Activated CD4-positive, CD25-positive, alpha-beta regulatory T cell treated with anti-CD3 and anti-CD28 coated beads, Interleukin-2, amount 50 U/mL, for 24 hours (primary cell): ENCODE results near the gene SFXN3.
"Not testable (repeated sequence)": the region's sequence is repeated elsewhere in the genome, so short reads cannot be mapped to it uniquely, and the experiment has no call there.

Source experiments
- ATAC-seq, 2 donors: fragments of 150-1000 bp; cut with Tn5 transposase; one replicate each; pipeline ENCODE4 v1.10.0; 2021; ENCODE audit warnings: mild to moderate bottlenecking in 1 of 2, moderate library complexity in 1 of 2

Gene SFXN3

DNA sequence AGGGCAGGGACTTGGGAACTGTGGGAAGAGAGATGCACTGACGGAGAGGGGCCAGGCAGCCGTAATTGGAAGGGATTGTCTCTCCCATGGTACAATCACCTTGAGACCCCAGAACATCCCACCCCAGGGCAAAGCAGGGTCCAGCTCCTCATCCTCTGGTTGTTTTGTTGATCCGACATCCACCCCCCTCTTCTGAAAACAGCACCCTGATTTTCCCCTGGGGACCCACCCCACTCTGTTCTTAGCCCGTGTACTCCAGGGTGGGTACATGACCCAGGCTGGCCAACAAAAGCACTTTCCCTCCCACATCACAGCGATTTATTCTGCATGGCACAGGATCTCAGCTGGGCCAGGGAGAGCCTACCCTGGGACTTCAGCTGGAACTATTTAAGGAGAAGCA is 14.2 kb upstream of the SFXN3 start:
- no peak for ATAC-seq

DNA sequence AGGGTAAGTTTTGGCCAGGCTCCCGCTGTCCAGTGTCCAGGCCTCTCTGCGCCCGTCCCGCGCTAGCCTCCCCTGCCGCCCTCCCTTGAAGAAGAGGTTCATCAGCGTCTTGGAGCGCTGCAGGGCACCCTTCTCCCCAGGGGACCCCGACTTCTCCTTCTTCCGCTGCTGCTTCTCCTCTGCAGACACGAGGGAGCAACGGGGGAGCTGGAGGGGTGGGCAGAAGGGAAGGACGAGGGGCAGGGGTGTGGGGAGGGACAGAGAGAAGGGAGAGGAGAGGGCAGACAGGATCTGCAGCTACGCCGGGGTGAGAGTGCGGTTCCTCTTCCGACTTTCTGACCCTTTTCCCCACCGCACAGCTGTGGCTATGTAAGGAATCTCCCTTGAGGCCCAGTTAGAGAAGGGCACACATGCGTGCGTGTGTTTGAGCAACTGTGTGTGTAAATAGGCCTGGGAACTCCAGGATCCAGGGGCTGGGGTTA is 12.9 kb upstream of the SFXN3 start:
- no peak for ATAC-seq

DNA sequence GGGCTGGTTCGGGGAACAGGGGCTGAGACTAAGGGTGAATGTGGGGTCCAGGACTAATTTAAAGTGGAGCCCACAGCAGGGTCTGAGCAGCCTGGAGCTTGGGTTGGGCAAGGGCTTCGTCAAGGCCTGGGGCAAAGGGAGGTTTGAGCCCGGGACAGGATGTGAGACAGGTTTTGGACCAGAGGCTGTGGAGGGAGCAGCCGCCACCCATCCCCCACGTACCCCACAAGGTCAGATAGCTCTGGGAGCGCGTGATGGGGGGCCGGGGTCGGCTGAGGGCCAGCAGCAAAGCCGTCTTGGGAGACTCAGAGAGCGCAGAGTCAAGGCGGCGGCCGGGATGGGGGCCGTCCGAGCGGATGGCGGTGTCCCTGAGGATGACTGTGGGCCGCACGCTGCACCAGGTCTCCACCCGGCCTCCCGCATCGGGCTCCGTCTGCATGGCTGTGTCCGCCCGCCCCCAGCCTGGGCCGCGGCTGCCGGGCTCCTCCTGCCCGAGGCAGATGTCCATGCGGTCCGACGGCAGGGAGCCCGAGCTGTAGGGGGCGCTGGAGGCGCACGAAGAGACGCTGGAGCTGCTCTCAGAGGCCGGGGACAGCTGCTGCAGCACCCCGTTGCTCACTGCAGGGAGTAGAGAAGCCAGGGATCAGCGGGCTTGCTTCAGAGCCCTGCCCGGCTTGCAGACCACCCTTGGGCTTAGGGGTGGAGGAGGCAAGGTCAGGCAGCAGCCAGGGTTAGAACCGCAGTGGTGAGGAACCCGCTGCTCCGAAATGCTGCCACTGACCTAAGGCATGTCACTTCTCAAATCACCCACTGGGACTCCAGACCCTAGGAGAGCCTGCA is 12.2 kb upstream of the SFXN3 start:
- peak; percentile 63 to 64 for ATAC-seq

DNA sequence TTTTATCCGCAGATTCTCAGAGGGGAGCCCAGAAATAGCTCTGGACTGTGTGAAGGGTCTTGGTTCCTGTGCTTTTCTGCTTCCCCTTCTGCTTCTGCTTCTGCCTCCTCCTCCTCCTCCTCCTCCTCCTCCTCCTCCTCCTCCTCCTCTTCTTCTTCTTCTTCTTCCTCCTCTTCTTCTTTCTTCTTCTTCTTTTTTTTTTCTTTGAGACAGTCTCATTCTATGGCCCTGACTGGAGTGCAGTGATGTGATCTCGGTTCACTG is 11.7 kb upstream of the SFXN3 start:
- no peak for ATAC-seq

DNA sequence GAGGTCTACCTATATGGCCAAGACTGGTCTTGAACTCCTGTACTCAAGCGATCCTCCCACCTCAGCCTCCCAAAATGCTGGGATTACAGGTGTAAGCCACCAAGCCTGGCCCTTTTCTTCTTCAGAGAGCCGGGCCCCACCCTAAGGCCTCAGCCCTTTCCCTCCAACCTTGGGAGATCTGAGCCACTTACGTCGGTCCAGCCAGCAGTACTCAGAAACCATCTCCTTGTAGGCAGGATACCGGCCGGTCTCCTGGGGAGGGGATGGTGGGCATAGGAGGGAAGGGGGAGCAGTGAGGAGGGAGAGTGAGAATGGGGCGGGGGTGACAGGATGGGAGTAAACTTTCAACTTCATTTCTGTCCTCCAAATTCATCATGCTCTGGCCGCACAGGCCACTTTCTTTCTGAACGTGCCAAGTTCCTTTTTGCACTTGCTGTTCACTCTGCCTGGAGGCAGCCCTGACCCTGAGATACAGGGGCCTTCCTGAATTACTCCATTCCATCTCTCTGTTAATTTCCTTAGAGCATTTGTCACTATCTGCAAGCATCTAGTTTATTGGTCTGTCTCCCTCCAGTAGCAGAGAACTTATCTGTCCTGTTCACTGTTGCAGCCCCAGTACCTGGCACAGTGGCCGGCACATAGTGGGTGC is 10.5 kb upstream of the SFXN3 start:
- no peak for ATAC-seq

DNA sequence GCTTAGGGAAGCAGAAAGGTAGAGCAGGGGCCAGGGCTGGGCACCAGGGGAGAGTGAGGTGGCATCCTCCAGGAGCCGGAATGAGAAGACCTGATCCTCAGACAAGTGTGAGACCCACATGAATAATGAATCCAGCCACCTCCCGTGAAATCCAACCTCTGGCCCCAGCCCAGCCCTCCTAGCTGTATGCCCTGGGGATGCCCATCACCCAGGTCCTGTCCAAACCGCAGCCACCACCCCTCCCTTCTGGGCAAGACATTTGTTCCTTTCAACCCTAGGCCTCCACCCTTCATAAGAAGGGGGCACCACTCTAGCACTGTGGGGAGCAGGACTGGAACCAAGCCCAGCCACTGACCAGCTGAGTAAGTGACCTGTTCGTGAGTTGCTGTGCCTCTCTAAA is 9.8 kb upstream of the SFXN3 start:
- ATAC-seq: no peak

DNA sequence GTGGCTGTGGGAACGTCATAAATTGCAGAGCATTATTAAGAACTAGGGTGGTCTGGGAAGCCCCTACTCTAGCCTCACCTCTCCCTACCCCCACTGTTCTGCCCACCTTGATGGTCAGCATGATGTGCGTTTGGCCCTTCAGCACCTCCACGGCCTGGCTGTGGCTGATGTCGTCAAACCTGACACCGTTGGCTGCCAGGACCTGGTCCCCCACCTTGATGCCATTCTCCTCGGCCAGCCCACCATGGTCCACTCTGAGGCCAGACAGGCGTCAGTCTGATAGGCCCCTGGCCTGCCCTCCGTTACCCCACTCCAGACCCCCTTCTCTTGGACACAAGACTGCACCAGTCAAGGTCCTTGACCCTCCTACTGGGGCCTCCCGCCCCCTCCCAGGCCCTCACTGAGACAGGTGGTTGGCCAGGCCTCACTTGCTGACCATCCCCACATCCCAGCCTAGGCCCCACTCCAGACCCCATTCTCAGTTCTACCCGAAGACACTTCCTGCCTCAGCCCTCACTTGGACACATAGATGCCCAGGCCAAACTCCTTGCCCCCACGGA is 9.3 kb upstream of the SFXN3 start:
- ATAC-seq: no peak

DNA sequence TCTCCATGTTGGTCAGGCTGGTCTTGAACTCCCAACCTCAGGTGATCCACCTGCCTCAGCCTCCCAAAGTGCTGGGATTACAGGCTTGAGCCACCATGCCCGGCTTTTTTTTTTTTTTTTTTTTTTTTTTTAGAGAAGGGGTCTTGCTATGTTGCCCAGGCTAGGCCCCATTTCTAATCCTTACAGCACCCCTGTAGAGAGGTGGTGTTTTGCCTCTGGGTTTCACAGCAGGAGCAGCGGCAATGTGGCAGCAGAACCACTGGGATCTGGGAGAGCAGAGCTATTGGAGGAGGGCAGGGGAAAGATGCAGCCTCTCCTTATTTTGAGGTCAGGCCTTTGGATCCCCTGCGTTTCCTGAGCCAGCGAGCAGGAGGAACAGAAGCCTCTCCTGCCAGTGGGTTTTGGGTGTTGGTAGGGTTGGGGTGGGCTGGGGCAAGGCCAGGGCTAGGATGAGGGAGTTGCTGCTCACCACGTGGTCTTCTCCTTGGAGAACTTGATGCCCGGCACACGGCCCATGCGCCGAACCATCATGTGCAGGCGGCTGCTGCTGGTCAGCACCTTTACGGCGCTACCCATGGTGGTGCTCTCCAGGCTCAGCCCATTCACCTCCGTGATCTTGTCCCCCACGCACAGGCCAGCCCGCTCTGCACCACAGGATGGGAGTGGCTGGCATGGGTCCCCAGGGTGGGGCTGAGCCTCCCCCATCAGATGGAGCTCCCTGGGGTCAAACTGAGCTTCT is 7.9 kb upstream of the SFXN3 start:
- ATAC-seq: no peak

DNA sequence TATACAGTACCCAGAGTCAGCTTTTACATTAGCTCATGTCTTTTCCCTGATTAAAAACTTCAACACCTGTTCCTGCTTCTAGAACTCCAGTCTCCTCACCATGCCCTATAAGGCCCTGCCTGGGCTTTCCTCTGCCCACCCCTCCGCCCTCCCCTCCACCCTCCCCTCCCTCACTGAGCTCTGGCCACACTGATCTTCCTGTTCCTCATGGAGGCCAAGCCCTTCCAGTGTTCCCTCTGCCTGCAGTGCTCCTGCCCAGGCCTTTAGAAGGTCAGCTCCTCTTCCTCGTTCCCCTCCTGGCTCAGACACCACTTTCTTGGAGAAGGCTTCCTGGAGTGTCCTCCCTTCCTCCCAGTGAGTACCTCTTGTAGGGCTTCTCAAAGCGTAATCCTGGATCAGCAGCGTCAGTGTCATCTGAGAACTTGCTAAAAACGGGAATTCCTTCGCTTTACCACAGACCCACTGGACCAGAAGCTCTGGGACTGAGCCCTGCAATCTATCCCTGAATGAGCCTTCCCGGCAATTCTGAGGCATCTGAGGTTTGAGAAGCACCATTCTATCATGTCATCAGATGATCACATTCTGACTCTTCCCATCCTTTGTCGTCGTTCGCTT is 3.8 kb upstream of the SFXN3 start:
- ATAC-seq: no peak

DNA sequence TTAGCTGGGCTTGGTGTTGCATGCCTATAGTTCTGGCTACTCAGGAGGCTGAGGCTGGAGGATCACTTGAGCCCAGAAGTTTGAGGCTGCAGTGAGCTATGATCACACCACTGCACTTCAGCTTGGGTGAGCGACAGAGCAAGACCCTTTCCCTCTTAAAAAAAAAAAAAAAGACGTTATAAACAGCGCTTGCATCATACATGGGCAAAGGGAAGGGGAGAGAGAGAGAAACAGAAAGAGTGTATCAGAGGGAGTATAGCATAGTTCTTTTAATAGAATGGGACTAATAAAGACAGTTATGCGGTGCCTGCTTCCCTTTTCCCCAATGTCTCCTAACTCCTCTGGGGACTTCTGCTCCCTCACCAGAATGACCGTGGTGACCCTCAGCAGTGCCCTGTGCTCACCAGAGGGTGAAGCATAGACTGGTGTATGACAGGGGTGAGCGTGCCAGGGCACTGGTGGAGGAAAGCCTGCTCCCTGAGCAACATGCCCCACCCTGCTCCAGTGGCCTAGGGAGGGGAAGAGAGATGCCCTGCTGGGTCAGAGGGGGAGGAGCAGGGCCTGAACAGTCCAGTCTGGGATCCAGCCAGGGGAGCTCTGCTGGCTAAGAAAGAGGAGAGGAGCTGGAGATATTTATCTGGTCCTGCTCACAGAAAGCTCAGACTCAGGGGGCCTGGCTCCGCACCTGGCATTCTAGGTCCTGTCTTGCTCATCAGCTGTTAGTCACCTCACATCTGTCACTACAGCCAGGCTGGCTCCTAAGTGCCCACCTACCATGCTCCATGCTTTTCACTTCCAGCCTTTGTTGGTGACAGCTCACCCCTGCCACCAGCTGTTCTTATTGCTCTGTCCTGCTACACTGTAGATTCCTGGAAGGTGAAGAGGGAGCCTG is 2.3 kb upstream of the SFXN3 start:
- no peak for ATAC-seq

DNA sequence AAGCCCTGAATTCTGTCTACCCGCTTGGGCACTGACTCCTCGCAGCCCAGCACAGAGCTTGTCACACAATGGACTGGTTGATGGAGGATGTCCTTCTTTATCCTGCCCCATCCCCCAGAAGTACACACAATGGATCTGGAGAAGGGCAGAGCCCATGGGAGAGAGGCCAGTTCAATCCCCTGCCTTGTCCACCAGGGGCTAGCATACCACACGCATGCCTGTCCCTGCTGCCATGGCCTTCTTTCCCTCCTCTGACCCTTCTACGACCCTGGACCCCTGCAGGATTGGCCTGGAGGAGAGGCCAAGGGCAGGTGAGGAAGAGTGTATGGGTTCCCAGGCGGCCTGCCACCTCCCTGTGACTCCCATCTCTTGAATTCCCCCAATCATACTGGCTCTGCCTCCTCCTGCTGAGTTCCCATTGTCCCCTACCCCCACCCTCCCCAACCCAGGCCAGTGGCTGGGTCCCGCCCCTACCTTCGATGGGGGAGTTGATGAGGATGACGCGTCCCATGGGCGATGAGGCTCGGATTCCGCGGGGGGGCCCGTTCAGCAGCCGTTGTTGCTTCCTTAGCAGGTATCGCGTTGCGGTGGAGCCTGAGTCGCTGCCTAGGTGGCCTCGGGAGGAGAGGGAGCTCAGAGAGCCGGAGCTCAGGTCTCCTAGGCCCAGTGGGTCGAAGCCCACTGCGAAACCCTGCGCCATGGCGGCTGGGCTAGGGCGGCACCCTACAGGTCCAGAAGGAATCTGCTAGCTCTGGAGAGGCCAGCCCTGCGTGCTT is 1.3 kb upstream of the SFXN3 start:
- ATAC-seq: no peak

DNA sequence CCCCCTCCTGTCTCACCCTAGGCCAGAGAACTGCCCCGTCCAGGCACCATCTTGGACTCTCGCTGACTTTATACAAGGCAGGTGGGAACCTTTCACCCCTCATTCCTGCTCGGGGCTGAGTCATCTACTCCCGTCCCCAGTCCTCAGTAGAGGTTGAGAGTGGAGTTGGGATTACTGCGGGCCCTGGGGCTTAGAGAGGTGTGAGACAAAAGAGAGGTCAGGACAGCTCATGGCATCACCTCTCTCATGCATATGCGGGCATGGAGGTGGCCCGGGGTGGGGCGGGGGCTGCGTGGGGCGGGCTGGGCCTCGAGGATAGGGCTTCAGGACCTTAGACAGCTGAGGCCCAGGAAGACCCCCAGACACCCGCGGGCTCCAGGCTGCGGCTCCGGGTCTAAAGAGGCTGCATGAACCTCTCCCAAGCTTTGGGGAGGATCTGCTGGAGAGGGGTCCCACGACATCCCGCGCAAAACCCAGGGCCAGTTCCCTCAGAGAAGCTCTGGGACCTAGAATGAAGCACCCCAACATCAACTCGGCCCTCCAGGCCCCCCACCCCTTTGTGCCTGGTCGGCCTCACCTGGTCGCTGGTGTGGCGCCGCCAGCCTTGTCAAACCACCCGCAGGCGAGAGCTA is 422 bp upstream of the SFXN3 start:
- no peak for ATAC-seq

DNA sequence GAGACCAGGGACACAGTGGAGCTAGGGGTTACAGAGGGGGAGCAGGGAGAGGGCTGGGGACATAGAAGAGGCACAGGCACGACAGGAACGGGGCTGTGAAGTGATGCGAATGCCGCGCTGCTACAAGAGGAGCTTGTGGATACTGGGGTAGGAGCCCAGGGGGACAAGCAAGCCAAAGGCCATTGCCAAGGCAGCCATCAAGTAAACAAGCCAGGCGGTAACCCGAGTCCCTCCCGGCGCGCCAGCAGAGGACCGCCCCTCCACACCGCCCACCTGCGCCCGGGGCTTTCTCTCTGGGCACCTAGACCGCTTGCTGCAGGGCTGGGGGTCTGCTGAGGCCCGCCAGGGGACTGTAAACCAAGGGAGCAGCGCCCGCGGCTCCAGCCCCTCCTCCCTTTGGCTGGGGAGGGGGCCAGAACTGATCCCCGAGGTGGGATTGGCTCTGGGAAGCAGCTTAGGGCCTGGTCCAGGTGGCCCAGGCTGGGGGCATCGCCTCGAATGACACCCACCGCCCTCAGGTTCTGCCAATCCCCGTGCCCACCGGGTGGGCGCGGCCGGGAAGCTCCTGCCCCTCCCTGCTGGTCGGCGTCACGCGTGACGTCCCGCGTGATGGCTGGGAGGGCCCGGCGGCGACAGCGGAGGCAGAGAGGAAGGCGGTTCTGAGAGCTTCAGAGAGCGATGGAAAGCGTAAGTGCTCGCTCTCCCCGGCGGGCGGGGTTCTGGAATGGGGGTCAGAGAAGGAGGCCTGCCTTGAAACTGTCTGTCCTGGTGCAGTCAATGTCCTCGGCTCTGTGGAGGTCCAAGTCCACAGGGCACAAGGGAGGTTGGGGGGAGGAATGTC is 982 bp downstream of the SFXN3 start:
- ATAC-seq: peak; percentile 44 to 52

DNA sequence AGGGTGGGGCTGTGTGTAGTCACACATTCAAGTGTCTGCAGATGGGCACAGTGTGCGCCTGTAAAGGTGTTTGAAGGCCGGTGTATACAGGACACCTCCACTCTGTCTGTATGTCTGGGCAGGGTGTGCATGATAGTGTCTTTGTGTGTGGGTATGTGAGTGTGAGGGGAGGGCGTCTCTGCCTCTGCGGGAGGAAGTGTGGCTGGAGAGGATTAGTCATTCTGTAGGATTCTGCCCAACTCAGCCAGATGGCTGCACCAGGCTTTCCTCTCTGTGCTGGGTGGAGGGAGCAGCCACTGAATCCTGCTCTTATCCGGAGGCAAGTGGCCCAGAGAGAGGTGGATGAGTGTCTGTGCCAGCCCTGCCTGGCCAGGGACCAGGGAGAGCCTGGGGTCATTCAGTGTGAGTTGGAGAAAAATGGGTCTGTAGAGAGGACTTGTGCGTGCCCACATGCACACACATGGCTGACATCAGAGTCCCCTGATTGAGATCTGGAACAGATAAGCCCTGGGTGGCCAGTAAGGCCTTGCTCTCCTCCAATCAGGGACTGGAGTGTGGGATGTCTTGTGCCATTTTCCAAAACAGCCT is 1.7 kb downstream of the SFXN3 start:
- ATAC-seq: peak; percentile 44 to 49

DNA sequence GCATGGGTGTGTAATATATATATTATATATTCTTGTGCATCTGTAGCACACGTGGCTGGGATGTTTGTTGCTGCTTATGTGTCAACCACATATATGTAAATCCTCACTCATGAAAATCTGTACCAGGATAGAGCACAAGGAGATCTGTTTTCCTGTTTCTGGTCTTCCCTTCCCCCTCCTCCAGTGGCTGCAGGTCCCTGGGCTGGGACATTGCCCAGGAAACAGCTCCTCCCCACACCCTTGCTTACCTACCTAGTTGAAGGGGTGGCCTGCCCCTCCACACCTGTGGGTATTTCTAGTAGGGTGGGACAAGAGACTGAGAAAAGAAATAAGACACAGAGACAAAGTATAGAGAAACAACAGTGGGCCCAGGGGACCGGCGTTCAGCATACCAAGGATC is 2.2 kb downstream of the SFXN3 start:
- no peak for ATAC-seq

DNA sequence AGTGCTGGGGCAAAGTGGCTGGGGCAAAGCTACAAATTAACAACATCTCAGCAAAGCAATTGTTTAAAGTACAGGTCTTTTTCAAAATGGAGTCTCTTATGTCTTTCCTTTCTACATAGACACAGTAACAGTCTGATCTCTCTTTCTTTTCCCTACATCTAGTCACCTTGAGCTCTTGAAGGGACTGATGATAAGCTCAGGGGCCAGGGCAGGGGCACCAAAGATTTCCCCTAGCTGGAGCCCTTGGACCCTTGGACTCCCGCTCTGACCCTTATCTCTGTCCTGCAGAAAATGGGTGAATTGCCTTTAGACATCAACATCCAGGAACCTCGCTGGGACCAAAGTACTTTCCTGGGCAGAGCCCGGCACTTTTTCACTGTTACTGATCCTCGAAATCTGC is 3.4 kb downstream of the SFXN3 start:
- ATAC-seq: not testable (repeated sequence)

DNA sequence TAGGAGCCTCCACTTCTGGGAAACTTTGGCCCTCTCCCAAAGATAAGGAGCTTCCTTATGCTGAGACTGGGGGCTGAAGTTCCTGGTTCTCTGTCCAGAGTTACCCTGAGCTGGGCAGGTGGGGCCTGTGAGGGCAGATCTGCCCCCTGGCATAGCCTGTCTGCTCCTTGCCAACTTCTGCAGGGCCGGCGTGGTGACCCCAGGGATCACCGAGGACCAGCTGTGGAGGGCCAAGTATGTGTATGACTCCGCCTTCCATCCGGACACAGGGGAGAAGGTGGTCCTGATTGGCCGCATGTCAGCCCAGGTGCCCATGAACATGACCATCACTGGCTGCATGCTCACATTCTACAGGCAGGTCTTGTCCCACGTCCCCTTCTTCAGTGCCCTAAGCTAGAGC is 4.3 kb downstream of the SFXN3 start:
- ATAC-seq: no peak

DNA sequence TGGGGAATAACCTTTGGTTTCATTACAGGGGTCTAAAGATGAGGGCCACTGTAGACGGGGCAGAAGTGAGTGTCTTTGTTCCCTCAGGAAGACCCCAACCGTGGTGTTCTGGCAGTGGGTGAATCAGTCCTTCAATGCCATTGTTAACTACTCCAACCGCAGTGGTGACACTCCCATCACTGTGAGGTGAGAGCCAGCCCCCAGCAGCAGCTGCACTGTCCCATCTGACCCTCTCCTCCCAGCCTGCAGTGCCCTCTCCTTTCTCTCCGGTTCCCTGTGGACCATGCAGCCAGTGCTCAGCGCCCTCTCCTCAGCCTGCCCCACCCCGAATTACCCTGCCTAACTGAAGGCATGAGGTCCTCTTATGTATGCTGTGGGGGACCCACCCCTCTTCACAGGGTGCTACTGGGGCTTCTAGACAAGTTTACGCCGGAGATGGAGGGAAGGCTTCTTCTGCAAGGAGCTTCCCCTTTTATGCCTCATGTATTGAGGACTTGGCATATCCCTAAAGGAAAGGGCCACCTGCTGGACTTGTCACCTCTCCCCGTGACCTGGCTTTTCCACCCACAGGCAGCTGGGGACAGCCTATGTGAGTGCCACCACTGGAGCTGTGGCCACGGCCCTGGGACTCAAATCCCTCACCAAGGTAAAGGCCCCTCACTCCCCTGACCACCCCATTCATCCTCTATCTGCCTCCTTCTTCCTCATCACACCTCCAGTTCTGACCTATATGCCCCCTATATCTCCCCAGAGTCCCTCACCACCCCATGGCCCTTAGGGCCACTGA is 5.1 kb downstream of the SFXN3 start:
- ATAC-seq: no peak

DNA sequence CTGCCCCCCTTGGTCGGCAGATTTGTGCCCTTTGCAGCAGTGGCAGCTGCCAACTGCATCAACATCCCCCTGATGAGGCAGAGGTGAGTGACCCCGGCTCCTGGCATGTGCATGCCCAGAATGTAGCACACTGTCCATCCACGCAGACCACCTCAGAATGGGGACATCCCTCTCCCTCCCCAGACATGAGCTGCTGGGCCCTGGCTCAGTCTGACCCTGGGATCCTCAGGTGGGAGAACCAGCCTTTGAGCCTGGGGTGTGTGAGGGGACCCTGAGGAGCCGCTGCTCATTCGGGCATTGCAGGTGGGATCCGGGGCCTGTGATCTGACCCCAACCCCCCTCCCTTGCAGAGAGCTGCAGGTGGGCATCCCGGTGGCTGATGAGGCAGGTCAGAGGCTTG is 5.7 kb downstream of the SFXN3 start:
- ATAC-seq: no peak
